GM21786 (cell line): Measurements from ENCODE around the gene MAG.
"Not testable (repeated sequence)": the region's sequence is repeated elsewhere in the genome, so short reads cannot be mapped to it uniquely, and the experiment has no call there.

ENCODE experiments used
- ATAC-seq: cut with Tn5 transposase; IDR thresholded peaks from one replicate; pipeline ENCODE4 v1.9.1; 2021; ENCODE audit not compliant: unreplicated experiment

MAG gene

DNA sequence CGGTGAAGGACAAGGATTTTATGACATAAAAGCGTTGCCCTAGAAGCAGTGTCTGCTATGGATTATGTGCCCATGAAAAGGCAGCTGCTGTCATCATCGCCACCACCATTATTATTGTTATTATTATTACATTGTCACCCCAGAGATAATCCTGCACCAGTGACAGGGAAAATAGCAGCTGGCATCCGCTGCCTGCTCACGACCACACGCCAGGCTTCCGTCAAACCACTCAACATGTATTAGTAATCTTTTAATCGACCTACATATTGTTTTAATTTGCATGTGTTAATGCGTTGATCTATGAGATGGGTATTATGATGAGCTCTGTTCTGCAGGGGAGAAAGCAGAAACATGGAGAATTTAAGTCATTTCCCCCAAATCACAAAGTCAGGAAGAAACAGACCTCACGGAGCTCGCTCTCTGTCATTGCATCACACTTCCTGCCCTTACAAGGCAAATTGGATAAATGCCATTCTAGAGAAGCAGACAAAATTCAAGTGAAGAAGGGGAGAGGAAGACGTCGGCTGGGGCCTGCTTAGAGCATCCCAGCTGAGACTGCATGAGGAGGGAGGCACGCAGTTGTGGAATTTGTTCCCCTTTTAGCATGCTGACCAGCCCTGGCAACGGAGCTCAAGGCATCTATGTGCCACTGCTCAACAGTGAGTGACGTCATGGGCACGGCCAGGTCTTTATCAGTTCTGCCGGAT lies 66.1 kb downstream of the MAG start, which contains the start of gene FFAR3:
TSS of gene FFAR3 (plus strand) at position 594 of the 707 bp plus-strand sequence. CDS start 431 bp downstream, outside the sequence.
- ATAC-seq = no peak

- ATAC-seq = not testable (repeated sequence)
Observed at GRCh38 chr19:35358834-35359233, 66.9 kb downstream of the MAG start.

DNA sequence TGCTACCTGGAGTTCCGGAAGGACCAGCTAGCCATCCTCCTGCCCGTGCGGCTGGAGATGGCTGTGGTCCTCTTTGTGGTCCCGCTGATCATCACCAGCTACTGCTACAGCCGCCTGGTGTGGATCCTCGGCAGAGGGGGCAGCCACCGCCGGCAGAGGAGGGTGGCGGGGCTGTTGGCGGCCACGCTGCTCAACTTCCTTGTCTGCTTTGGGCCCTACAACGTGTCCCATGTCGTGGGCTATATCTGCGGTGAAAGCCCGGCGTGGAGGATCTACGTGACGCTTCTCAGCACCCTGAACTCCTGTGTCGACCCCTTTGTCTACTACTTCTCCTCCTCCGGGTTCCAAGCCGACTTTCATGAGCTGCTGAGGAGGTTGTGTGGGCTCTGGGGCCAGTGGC lies 67.4 kb downstream of the MAG start:
- ATAC-seq = not testable (repeated sequence)

DNA sequence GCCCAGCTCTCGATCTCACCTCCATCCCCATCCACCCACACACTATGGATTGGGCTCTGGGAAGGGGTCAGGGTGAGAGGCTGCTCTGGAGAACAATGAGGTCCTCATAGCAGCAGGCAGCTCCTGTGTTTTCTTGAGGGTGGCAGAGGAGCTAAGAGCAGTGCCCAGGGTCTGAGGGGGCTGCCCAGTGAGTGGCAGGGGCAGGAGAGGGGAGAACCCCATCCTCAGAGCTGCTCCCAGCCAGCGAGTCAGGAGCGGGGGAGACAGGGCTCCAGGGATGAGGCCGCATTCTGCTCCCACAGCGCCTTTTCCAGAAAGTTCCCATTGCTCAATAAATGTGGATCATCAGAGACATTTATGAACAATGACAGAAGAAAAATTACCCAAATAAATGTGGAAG lies 68.1 kb downstream of the MAG start:
- ATAC-seq = not testable (repeated sequence)

DNA sequence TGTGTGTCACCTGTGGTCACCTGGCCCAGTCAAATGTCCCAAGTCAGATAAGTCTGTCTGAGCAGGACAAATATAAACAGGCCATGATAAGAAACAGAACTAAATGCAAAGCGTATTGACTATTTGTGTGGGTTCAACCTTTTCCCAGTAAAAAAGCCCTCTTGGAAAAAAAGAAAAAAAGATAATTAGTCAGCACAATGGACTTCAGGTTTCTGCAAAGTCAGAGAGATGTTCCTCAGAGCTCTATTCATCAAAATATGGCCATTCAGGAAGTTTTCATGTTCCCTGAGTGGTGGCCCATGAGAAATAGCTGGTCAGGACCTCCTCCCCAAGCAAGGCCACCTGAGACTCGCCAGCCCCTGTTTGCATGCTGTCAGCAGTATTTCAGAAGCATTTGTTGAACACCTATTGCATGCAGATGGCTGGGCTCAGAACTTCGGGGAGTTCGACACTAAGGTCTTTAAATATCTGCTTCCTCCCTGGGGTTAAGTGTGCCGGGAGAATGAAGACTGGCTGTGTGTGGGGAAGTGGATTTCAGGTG lies 69.0 kb downstream of the MAG start:
- no peak for ATAC-seq

- ATAC-seq = no peak
Observed at GRCh38 chr19:35362261-35363000, 70.5 kb downstream of the MAG start.

GRCh38 chr19:35363001-35363590 lies 71.1 kb downstream of the MAG start:
- ATAC-seq = no peak
